A549 treated with CORT108297 at 1 μM for 4 hours (cell line): ENCODE results near the gene OTOL1. TPM values are rescaled to one million over a fixed set of nuclear protein-coding genes. Genes with fewer than 3 reads are reported as not detected.

Experiments
- total RNA-seq: library from RNA; stranded (reverse); fragments of 200-300 nt; extraction: Qiagen RNA extraction; gene quantifications from 5 replicates; pipeline ENCODE4 v1.2.3, GENCODE V29; 2022

Gene OTOL1
- total RNA-seq = not detected in 5 replicates

DNA sequence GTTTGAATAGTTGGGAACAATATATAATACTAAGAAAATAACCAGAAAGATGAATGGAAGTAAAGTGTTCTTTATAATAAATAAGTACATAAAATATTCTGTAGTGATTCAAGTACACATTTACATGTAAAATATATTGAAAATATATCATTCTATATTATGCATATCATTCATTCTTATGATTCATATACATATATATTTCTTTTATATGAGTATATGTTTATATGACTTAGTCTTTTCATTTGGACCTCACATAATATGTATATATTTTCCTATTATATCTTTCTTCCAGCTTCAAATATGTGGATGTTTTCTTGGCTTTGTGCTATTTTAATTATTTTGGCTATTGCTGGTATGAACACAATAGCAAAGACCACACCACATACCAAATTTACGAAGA lies at the start of gene OTOL1:
OTOL1 (plus strand) TSS at position 301 of the 400 bp plus-strand sequence; CDS start at position 301, 0 bp downstream.

Other genes with a start within 250 kb of the OTOL1 start
- 0.07 TPM in 1 of 5 replicates, not detected in the others for gene SPTSSB, start 125.3 kb upstream of the OTOL1 start, total RNA-seq